Breast epithelium (tissue), 4 donors: Measurements from ENCODE around the gene DENND2C. TPM values are rescaled to one million over a fixed set of nuclear protein-coding genes. Genes with fewer than 3 reads are reported as not detected.

Experiments used
- DNase-seq, 2 donors: peaks; one replicate each; pipeline ENCODE4 v3.0.0-alpha.2; 2019; ENCODE audit warnings: low spot score in 2 of 2
- H3K27ac ChIP-seq, 2 donors: fragments of 200-600 bp; sonication (generic) in 1 of 2; one replicate each; pipeline ENCODE4 v1.5.1; 2016 to 2019; ENCODE audit warnings: mild to moderate bottlenecking in 1 of 2
- H3K27me3 ChIP-seq, 2 donors: fragments of 200-600 bp; sonication (generic) in 1 of 2; one replicate each; pipeline versions ENCODE4 v1.5.1 to v1.6.0; 2017 to 2019; ENCODE audit warnings: control low read depth in 1 of 2, mild to moderate bottlenecking in 1 of 2
- H3K36me3 ChIP-seq: fragments of 200-600 bp; one replicate; pipeline ENCODE4 v1.5.1; 2019
- H3K4me1 ChIP-seq, 2 donors: fragments of 200-600 bp; sonication (generic); one replicate each; pipeline ENCODE4 v1.5.1; 2016 to 2019; ENCODE audit warnings: control low read depth in 1 of 2
- H3K4me3 ChIP-seq, 3 donors: fragments of 200-600 bp; sonication (generic); 1 replicate in 2 of 3; 2 replicates in 1 of 3; pipeline ENCODE4 v1.5.1; 2016 to 2019; ENCODE audit warnings: mild to moderate bottlenecking in 3 of 3, moderate library complexity in 2 of 3
- H3K9me3 ChIP-seq, 2 donors: fragments of 200-600 bp; sonication (generic) in 1 of 2; one replicate each; pipeline ENCODE4 v1.5.1; 2016 to 2019; ENCODE audit warnings: control low read depth in 1 of 2
- POLR2A ChIP-seq: fragments of 450-650 bp; IDR thresholded peaks from one replicate; pipeline ENCODE4 v1.6.1; 2016; ENCODE audit warnings: antibody characterized with exemption, mild to moderate bottlenecking, moderate library complexity
- POLR2AphosphoS5 ChIP-seq, 3 donors: sonication (generic); formaldehyde crosslinking; IDR thresholded peaks; one replicate each; pipeline ENCODE4 v1.6.1; 2017; ENCODE audit warnings: antibody characterized with exemption in 3 of 3
- intact Hi-C: fragments of 100-400 bp; cut with DNase I; formaldehyde crosslinking; loops from one replicate; pipeline ENCODE4 v1.15.1; 2023; ENCODE audit warnings: low total_unique reads
- total RNA-seq, 3 donors: library from RNA; depleted of rRNA; stranded (reverse); fragments of >200 nt; gene quantifications; one replicate each; pipeline ENCODE4 v1.1.0, GENCODE V29; 2016
- TF ChIP-seq, protein P1 (sequence below), 3 donors: fragments of 450-650 bp; IDR thresholded peaks; one replicate each; pipeline ENCODE4 v1.5.1; 2016 to 2017; ENCODE audit warnings: antibody characterized with exemption in 3 of 3, mild to moderate bottlenecking in 3 of 3, moderate library complexity in 3 of 3

Gene DENND2C
- total RNA-seq, 3 donors from 2014 or later = 2.6 to 5.9 (median 3.3) TPM

- intact Hi-C loops = no loop called here
- Histone ChIP-seq H3K4me3 (peak overlapping the region; percentile 68 to 89 (median 86)), H3K27ac (peak overlapping the region; percentile 88 to 89), H3K27me3 (no peaks in the 10 kb centered on the region), H3K9me3 (no peaks in the 10 kb centered on the region), H3K4me1 (no peaks in the 10 kb centered on the region), H3K36me3 (no peaks in the 10 kb centered on the region)
- TF ChIP-seq, protein P1, sequence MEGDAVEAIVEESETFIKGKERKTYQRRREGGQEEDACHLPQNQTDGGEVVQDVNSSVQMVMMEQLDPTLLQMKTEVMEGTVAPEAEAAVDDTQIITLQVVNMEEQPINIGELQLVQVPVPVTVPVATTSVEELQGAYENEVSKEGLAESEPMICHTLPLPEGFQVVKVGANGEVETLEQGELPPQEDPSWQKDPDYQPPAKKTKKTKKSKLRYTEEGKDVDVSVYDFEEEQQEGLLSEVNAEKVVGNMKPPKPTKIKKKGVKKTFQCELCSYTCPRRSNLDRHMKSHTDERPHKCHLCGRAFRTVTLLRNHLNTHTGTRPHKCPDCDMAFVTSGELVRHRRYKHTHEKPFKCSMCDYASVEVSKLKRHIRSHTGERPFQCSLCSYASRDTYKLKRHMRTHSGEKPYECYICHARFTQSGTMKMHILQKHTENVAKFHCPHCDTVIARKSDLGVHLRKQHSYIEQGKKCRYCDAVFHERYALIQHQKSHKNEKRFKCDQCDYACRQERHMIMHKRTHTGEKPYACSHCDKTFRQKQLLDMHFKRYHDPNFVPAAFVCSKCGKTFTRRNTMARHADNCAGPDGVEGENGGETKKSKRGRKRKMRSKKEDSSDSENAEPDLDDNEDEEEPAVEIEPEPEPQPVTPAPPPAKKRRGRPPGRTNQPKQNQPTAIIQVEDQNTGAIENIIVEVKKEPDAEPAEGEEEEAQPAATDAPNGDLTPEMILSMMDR (IDR thresholded peaks at IDR 0.05) = no peak
- TF ChIP-seq POLR2A = no peak
- TF ChIP-seq POLR2AphosphoS5 (IDR thresholded peaks at IDR 0.05) = no peak
- no peak for DNase-seq
These were observed 46.1 kb upstream of the DENND2C start for GRCh38 chr1:114715952-114716303.

DNA sequence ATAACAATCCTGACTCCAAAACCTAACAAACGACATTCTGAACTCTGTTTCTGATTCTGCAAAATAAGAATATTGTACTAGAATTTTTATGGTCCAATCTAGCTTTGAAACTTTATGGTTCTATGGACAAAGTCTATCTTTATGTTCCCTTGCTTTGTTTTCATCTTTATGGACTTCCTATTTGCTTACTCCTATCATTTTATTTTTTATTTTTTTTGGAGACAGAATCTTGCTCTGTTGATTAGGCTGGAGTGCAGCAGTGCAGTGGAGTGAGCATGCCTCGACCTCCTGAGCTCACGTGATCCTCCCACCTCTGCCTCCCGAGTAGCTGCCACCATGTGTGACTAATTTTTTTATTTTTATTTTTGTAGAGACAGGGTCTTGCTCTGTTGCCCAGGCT lies 43.1 kb upstream of the DENND2C start:
- intact Hi-C loops = loop anchor here (5.0 kb wide), 1 partner anchor 294 kb away; no protein-coding TSS in a partner anchor

DNA sequence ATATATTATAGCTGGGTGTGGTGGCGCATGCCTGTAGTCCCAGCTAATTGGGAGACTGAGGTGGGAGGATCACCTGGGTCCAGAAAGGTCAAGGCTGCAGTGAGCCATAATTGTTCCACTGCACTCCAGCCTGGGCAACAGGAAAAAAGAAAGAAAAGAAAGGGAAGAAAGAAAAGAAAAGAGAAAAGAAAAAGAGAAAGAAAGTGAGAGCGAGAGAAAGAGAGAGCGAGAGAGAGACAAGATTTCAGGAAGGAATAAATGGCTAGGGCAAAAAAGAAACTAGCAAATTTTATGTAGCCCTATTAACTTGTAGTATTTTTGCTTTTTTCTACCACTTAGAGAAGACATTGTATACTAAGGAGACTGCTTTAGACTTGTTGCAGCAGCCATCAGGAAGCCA lies 40.5 kb upstream of the DENND2C start:
- no peak for DNase-seq
- H3K4me3 ChIP-seq = no peak overlapping the region
- H3K27ac ChIP-seq = no peak overlapping the region
- intact Hi-C loops = loop anchor here (5.0 kb wide), 1 partner anchor 297 kb away; no protein-coding TSS in a partner anchor
- TF ChIP-seq POLR2A = no peak
- TF ChIP-seq, protein P1 (IDR thresholded peaks at IDR 0.05) = no peak
- TF ChIP-seq POLR2AphosphoS5 (IDR thresholded peaks at IDR 0.05) = no peak
- no peaks in the 10 kb centered on the region for H3K36me3 ChIP-seq
- no peaks in the 10 kb centered on the region for H3K9me3 ChIP-seq
- H3K27me3 ChIP-seq = no peaks in the 10 kb centered on the region
- no peaks in the 10 kb centered on the region for H3K4me1 ChIP-seq

More for the DNA sequence above, 43.1 kb upstream of the DENND2C start:
- no peak overlapping the region for H3K27ac ChIP-seq
- H3K36me3 ChIP-seq = no peaks in the 10 kb centered on the region
- DNase-seq = no peak
- H3K4me1 ChIP-seq = no peaks in the 10 kb centered on the region
- H3K27me3 ChIP-seq = no peaks in the 10 kb centered on the region
- TF ChIP-seq POLR2A (no peak), POLR2AphosphoS5 (IDR thresholded peaks at IDR 0.05) (no peak)
- TF ChIP-seq, protein P1 (IDR thresholded peaks at IDR 0.05) = no peak
- H3K9me3 ChIP-seq = no peaks in the 10 kb centered on the region
- no peak overlapping the region for H3K4me3 ChIP-seq

- no peaks in the 10 kb centered on the region for H3K27me3 ChIP-seq
- H3K4me1 ChIP-seq = no peaks in the 10 kb centered on the region
- no peaks in the 10 kb centered on the region for H3K36me3 ChIP-seq
- H3K27ac ChIP-seq = no peak overlapping the region
- TF ChIP-seq, protein P1 (IDR thresholded peaks at IDR 0.05) = no peak
- no peak for TF ChIP-seq POLR2A
- TF ChIP-seq POLR2AphosphoS5 (IDR thresholded peaks at IDR 0.05) = no peak
- no peaks in the 10 kb centered on the region for H3K9me3 ChIP-seq
- no peak overlapping the region for H3K4me3 ChIP-seq
- intact Hi-C loops = no loop called here
- DNase-seq = no peak
These were observed 37.8 kb upstream of the DENND2C start for GRCh38 chr1:114707604-114708003.

GRCh38 chr1:114703242-114703641 lies 33.4 kb upstream of the DENND2C start:
- DNase-seq = no peak
- intact Hi-C loops = no loop called here
- H3K27me3 ChIP-seq = no peaks in the 10 kb centered on the region
- TF ChIP-seq, protein P1 (IDR thresholded peaks at IDR 0.05) = no peak
- TF ChIP-seq POLR2AphosphoS5 (IDR thresholded peaks at IDR 0.05) (no peak), POLR2A (no peak)
- H3K9me3 ChIP-seq = no peaks in the 10 kb centered on the region
- H3K4me1 ChIP-seq = no peaks in the 10 kb centered on the region
- no peak overlapping the region for H3K4me3 ChIP-seq
- H3K36me3 ChIP-seq = no peaks in the 10 kb centered on the region
- H3K27ac ChIP-seq = no peak overlapping the region
